ENCODE results near the gene POFUT1. TPM values are rescaled to one million over a fixed set of nuclear protein-coding genes. Genes with fewer than 3 reads are reported as not detected.

Gene POFUT1
- total and polyA plus RNA-seq, 2 experiments from 2014 or later, result 9.3 to 34.0 TPM

DNA sequence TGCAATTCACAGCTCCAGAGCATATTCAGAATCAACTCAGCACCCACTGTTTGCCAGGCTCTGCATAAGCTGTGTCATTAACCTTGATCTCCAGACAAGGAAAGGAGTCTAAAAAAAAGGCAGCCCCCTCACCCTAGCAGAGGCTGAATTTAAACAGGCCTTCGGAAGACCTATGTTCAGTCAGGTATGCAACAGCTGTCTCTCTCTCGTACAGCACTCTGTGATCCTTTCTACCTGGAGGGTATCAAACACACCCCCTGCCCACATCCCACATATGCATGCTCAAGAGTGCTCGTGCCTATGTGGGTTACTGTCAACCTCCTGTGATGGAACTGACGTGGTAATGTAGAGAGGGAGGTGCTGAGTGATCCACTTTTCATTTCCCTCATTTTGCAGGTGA lies 8.7 kb upstream of the POFUT1 start (continued):
- TF ChIP-seq, protein P1, sequence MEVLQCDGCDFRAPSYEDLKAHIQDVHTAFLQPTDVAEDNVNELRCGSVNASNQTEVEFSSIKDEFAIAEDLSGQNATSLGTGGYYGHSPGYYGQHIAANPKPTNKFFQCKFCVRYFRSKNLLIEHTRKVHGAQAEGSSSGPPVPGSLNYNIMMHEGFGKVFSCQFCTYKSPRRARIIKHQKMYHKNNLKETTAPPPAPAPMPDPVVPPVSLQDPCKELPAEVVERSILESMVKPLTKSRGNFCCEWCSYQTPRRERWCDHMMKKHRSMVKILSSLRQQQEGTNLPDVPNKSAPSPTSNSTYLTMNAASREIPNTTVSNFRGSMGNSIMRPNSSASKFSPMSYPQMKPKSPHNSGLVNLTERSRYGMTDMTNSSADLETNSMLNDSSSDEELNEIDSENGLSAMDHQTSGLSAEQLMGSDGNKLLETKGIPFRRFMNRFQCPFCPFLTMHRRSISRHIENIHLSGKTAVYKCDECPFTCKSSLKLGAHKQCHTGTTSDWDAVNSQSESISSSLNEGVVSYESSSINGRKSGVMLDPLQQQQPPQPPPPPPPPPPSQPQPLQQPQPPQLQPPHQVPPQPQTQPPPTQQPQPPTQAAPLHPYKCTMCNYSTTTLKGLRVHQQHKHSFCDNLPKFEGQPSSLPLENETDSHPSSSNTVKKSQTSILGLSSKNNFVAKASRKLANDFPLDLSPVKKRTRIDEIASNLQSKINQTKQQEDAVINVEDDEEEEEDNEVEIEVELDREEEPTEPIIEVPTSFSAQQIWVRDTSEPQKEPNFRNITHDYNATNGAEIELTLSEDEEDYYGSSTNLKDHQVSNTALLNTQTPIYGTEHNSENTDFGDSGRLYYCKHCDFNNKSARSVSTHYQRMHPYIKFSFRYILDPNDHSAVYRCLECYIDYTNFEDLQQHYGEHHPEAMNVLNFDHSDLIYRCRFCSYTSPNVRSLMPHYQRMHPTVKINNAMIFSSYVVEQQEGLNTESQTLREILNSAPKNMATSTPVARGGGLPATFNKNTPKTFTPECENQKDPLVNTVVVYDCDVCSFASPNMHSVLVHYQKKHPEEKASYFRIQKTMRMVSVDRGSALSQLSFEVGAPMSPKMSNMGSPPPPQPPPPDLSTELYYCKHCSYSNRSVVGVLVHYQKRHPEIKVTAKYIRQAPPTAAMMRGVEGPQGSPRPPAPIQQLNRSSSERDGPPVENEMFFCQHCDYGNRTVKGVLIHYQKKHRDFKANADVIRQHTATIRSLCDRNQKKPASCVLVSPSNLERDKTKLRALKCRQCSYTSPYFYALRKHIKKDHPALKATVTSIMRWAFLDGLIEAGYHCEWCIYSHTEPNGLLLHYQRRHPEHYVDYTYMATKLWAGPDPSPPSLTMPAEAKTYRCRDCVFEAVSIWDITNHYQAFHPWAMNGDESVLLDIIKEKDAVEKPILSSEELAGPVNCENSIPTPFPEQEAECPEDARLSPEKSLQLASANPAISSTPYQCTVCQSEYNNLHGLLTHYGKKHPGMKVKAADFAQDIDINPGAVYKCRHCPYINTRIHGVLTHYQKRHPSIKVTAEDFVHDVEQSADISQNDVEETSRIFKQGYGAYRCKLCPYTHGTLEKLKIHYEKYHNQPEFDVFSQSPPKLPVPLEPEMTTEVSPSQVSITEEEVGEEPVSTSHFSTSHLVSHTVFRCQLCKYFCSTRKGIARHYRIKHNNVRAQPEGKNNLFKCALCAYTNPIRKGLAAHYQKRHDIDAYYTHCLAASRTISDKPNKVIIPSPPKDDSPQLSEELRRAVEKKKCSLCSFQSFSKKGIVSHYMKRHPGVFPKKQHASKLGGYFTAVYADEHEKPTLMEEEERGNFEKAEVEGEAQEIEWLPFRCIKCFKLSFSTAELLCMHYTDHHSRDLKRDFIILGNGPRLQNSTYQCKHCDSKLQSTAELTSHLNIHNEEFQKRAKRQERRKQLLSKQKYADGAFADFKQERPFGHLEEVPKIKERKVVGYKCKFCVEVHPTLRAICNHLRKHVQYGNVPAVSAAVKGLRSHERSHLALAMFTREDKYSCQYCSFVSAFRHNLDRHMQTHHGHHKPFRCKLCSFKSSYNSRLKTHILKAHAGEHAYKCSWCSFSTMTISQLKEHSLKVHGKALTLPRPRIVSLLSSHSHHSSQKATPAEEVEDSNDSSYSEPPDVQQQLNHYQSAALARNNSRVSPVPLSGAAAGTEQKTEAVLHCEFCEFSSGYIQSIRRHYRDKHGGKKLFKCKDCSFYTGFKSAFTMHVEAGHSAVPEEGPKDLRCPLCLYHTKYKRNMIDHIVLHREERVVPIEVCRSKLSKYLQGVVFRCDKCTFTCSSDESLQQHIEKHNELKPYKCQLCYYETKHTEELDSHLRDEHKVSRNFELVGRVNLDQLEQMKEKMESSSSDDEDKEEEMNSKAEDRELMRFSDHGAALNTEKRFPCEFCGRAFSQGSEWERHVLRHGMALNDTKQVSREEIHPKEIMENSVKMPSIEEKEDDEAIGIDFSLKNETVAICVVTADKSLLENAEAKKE (CRISPR knock-in tag; IDR thresholded peaks at IDR 0.05), result no peak
- TF ChIP-seq, protein P2, sequence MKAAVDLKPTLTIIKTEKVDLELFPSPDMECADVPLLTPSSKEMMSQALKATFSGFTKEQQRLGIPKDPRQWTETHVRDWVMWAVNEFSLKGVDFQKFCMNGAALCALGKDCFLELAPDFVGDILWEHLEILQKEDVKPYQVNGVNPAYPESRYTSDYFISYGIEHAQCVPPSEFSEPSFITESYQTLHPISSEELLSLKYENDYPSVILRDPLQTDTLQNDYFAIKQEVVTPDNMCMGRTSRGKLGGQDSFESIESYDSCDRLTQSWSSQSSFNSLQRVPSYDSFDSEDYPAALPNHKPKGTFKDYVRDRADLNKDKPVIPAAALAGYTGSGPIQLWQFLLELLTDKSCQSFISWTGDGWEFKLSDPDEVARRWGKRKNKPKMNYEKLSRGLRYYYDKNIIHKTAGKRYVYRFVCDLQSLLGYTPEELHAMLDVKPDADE (IDR thresholded peaks at IDR 0.05), result no peak

DNA sequence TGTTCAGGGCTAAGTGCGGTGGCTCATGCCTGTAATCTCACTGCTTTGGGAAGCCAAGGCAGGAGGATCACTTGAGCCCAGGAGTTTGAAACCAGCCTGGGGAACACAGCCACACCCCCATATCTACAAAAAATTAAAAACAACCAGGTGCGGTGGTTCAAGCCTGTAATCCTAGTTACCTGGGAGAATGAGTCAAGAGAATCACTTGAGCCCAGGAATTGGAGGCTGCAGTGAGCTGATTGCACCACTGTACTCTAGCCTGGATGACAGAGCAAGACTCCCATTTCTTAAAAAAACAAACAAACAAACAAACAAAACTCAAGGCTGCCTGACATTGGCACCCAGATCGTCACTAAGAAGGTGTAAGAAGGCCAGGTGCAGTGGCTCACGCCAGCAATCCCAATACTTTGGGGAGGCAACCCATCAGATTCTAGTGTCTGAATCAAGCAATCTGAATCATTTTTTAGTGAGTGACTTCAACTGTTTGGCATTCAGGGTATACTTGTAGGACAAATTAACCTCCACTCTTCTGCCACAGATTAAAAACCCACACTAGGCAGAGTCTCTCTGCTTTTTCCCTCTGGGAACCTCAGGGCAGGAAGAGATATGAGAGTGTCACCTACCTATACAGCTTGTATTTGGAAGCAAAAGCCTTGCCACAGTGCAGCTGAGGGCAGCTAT lies 6.2 kb upstream of the POFUT1 start:
- Histone ChIP-seq H2AFZ (no peak overlapping the region), H4K20me1 (replicated peaks; ENCODE audit: insufficient read depth) (peaks cover 84% of the 10 kb centered on the region), H3K4me1 (ENCODE audit: insufficient read depth) (peaks cover 39% of the 10 kb centered on the region), H3K27me3 (ENCODE audit: insufficient read depth) (no peaks in the 10 kb centered on the region), H3K36me3 (ENCODE audit: insufficient read depth) (peaks cover 50% of the 10 kb centered on the region), H3K79me2 (replicated peaks; ENCODE audit: insufficient read depth) (peaks cover 87% of the 10 kb centered on the region), H3K9me2 (ENCODE audit: insufficient read depth) (no peaks in the 10 kb centered on the region), H3K27ac (ENCODE audit: low read depth) (no peak overlapping the region; the same call in 1 of the 2 replicates), H3F3A (replicated peaks; ENCODE audit: low read depth) (peaks cover 20% of the 10 kb centered on the region; the same call in 1 of the 2 replicates), H3K4me3 (no peak overlapping the region), H3K4me2 (no peak overlapping the region)
- Mint-ChIP-seq H3K9me3 (no peaks in the 10 kb centered on the region), H3K4me3 (no peak overlapping the region), H3K27ac (no peak overlapping the region), H3K4me1 (peaks cover 42% of the 10 kb centered on the region), H3K36me3 (ENCODE audit: low read depth) (peaks cover 65% of the 10 kb centered on the region), H3K27me3 (ENCODE audit: insufficient read depth, low read depth, poor library complexity) (peaks cover 3% of the 10 kb centered on the region)
- ATAC-seq (no peak), DNase-seq (ENCODE audit: low spot score) (no peak)
- TF ChIP-seq, protein P3, sequence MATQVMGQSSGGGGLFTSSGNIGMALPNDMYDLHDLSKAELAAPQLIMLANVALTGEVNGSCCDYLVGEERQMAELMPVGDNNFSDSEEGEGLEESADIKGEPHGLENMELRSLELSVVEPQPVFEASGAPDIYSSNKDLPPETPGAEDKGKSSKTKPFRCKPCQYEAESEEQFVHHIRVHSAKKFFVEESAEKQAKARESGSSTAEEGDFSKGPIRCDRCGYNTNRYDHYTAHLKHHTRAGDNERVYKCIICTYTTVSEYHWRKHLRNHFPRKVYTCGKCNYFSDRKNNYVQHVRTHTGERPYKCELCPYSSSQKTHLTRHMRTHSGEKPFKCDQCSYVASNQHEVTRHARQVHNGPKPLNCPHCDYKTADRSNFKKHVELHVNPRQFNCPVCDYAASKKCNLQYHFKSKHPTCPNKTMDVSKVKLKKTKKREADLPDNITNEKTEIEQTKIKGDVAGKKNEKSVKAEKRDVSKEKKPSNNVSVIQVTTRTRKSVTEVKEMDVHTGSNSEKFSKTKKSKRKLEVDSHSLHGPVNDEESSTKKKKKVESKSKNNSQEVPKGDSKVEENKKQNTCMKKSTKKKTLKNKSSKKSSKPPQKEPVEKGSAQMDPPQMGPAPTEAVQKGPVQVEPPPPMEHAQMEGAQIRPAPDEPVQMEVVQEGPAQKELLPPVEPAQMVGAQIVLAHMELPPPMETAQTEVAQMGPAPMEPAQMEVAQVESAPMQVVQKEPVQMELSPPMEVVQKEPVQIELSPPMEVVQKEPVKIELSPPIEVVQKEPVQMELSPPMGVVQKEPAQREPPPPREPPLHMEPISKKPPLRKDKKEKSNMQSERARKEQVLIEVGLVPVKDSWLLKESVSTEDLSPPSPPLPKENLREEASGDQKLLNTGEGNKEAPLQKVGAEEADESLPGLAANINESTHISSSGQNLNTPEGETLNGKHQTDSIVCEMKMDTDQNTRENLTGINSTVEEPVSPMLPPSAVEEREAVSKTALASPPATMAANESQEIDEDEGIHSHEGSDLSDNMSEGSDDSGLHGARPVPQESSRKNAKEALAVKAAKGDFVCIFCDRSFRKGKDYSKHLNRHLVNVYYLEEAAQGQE (IDR thresholded peaks at IDR 0.05; ENCODE audit: unreplicated experiment), result no peak
- TF ChIP-seq, protein P2 (IDR thresholded peaks at IDR 0.05), result no peak
- TF ChIP-seq CREB1 (CRISPR knock-in tag; IDR thresholded peaks at IDR 0.05; ENCODE audit: low read depth) (no peak), POLR2AphosphoS5 (IDR thresholded peaks at IDR 0.05; ENCODE audit: low read depth) (no peak), STAT1 (IDR thresholded peaks at IDR 0.05; ENCODE audit: unreplicated experiment) (no peak), NANOG (IDR thresholded peaks at IDR 0.05; ENCODE audit: borderline replicate concordance) (no peak), ZNF114 (CRISPR knock-in tag; IDR thresholded peaks at IDR 0.05) (no peak), ZNF331 (CRISPR knock-in tag; IDR thresholded peaks at IDR 0.05; ENCODE audit: low read depth) (no peak)
- TF ChIP-seq, protein P4, sequence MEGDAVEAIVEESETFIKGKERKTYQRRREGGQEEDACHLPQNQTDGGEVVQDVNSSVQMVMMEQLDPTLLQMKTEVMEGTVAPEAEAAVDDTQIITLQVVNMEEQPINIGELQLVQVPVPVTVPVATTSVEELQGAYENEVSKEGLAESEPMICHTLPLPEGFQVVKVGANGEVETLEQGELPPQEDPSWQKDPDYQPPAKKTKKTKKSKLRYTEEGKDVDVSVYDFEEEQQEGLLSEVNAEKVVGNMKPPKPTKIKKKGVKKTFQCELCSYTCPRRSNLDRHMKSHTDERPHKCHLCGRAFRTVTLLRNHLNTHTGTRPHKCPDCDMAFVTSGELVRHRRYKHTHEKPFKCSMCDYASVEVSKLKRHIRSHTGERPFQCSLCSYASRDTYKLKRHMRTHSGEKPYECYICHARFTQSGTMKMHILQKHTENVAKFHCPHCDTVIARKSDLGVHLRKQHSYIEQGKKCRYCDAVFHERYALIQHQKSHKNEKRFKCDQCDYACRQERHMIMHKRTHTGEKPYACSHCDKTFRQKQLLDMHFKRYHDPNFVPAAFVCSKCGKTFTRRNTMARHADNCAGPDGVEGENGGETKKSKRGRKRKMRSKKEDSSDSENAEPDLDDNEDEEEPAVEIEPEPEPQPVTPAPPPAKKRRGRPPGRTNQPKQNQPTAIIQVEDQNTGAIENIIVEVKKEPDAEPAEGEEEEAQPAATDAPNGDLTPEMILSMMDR (conservative IDR thresholded peaks at IDR 0.05; ENCODE audit: low read depth in 2 of 2), result no peak

Data from GM23338 (cell line).